Panc1 (cell line): ENCODE data around the gene SQOR. TPM values are rescaled to one million over a fixed set of nuclear protein-coding genes. Genes with fewer than 3 reads are reported as not detected.

Source experiments
- ATAC-seq: fragments of 200-7000 bp; cut with Tn5 transposase; 2 replicates; pipeline ENCODE4 v1.9.1; 2020; ENCODE audit warnings: mild to moderate bottlenecking, moderate library complexity
- BruUV-seq: library from RNA; stranded (reverse); fragments of 400-500 nt; replicated peaks from 2 replicates; lab custom pipeline; 2021; lab: Mats Ljungman, UMichigan
- CTCF ChIA-PET: fragments of 300-600 bp; sonication (Branson Sonifier 250); formaldehyde crosslinking; loops from one replicate; lab custom pipeline; 2022; ENCODE audit warnings: antibody characterized with exemption; lab: Charles Lee
- POLR2A ChIA-PET: fragments of 300-600 bp; sonication (Branson Sonifier 250); formaldehyde crosslinking; loops from one replicate; lab custom pipeline; 2022; ENCODE audit warnings: antibody characterized with exemption; lab: Charles Lee
- DNase-seq: peaks from one replicate; pipeline ENCODE4 v3.0.0-alpha.2; 2010; ENCODE audit warnings: low read depth, low spot score
- H3K27ac ChIP-seq: 2 replicates; pipeline ENCODE4 v1.5.1; 2011; ENCODE audit warnings: mild to moderate bottlenecking, low read length, inconsistent platforms
- H3K27me3 ChIP-seq: fragments of 200-500 bp; sonication (Bioruptor generic); 2 replicates; pipeline ENCODE4 v1.6.0; 2014; ENCODE audit warnings: low read length, inconsistent platforms; ENCODE audit not compliant: control insufficient read depth, insufficient read depth
- H3K36me3 ChIP-seq: fragments of 200-500 bp; sonication (Bioruptor generic); 2 replicates; pipeline ENCODE4 v1.5.1; 2014; ENCODE audit warnings: inconsistent platforms, mild to moderate bottlenecking, low read length, moderate library complexity; ENCODE audit not compliant: control insufficient read depth, insufficient read depth
- H3K4me1 ChIP-seq: 2 replicates; pipeline ENCODE4 v1.5.1; 2011; ENCODE audit warnings: inconsistent platforms, mild to moderate bottlenecking, low read length, moderate library complexity; ENCODE audit not compliant: control insufficient read depth, insufficient read depth
- H3K4me3 ChIP-seq, 2 experiments: 2 replicates each; pipeline ENCODE4 v1.5.1; 2011 to 2012; ENCODE audit warnings: low read depth in 2 of 2, low read length in 2 of 2, mild to moderate bottlenecking in 2 of 2, inconsistent platforms in 1 of 2, moderate library complexity in 1 of 2
- H3K9me3 ChIP-seq: fragments of 200-500 bp; sonication (Bioruptor generic); 2 replicates; pipeline ENCODE4 v1.5.1; 2014; ENCODE audit warnings: low read depth, mild to moderate bottlenecking, inconsistent platforms, low read length, moderate library complexity; ENCODE audit not compliant: control insufficient read depth, insufficient read depth
- POLR2AphosphoS5 ChIP-seq: IDR thresholded peaks from 2 replicates; pipeline ENCODE4 v1.6.1; 2012; ENCODE audit warnings: mild to moderate bottlenecking, low read depth, low read length, moderate library complexity
- SIN3A ChIP-seq: IDR thresholded peaks from 2 replicates; pipeline ENCODE4 v1.6.1; 2012; ENCODE audit warnings: low read depth, mild to moderate bottlenecking, low read length, moderate library complexity, borderline replicate concordance; ENCODE audit not compliant: insufficient read depth
- TCF7L2 ChIP-seq: IDR thresholded peaks from 2 replicates; pipeline ENCODE4 v1.6.1; 2011; ENCODE audit warnings: mild to moderate bottlenecking, low read depth, low read length, inconsistent platforms
- in situ Hi-C: cut with HindIII; loops from 2 replicates; pipeline ENCODE4 v1.10.0; 2016; ENCODE audit warnings: low sequenced_read_pairs, low pct_unique_long_range_greater_than_20kb
- intact Hi-C: fragments of 100-400 bp; cut with micrococcal nuclease; formaldehyde crosslinking; loops from one replicate; pipeline ENCODE4 v1.10.0; 2022; ENCODE audit not compliant: unreplicated experiment
- total RNA-seq: library from RNA; stranded (reverse); gene quantifications from one replicate; pipeline ENCODE4 v1.2.1, GENCODE V29; 2021; ENCODE audit not compliant: unreplicated experiment
- TF ChIP-seq, protein P1 (sequence below), 2 experiments: IDR thresholded peaks; 2 replicates each; pipeline ENCODE4 v1.6.1; 2011 to 2012; ENCODE audit warnings: low read depth in 2 of 2, control low read depth in 1 of 2, low read length in 1 of 2, mild to moderate bottlenecking in 1 of 2, moderate library complexity in 1 of 2; ENCODE audit not compliant: insufficient read depth in 1 of 2
- TF ChIP-seq, protein P2 (sequence below): fragments of 450-650 bp; IDR thresholded peaks from 2 replicates; pipeline ENCODE4 v1.5.1; 2017; ENCODE audit warnings: mild to moderate bottlenecking

Gene SQOR
- total RNA-seq, 1 experiment from 2014 or later: 62.2 TPM

DNA sequence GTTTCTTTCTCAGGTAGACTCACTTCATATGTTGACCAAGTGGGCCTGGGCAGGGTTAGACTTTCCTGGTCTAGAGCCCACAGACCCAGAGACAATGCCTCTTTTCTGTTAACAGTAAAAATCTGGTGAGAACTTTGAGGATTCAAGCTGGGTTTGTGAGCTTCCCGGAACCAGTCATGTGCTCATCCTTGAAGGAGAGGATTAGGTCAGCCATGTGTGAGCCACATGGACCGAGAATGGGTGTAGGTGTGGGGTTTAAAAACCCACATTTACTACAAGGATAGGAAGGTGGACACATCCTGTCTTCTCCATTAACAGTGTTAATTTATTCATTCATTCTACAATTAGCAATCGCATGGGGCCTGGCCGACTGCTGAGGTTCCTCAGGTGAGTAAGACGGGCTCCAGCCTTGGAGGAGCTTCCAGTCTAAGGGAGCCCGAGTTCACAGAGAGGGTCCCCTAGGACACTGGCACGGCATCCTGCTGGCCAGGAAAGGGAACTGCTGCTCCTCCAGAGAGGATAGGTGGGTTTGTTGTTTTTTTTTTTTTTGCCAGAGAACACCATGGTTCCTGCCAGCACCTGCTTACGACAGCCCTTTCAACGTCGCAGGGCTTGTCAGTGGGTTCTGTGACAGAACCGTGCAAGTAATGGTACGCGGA, 69.0 kb downstream of the SQOR start:
- in situ Hi-C loops (loop anchor here (10.0 kb wide), 1 partner anchor 591 kb away; no protein-coding TSS in a partner anchor), intact Hi-C loops (loop anchor here (2.0 kb wide), 1 partner anchor 87 kb away; no protein-coding TSS in a partner anchor)
- Histone ChIP-seq H3K27ac (peak overlapping the region; percentile 31), H3K9me3 (no peaks in the 10 kb centered on the region), H3K4me1 (no peaks in the 10 kb centered on the region), H3K36me3 (no peaks in the 10 kb centered on the region), H3K27me3 (no peaks in the 10 kb centered on the region), H3K4me3 (peak overlapping the region; percentile 78 to 94)
- ChIA-PET CTCF (no interaction called here), POLR2A (no interaction called here)
- ATAC-seq (peak; percentile 7; the same call in 1 of the 2 replicates), DNase-seq (no peak)
- no TSS peak for BruUV-seq
- TF ChIP-seq, protein P1, sequence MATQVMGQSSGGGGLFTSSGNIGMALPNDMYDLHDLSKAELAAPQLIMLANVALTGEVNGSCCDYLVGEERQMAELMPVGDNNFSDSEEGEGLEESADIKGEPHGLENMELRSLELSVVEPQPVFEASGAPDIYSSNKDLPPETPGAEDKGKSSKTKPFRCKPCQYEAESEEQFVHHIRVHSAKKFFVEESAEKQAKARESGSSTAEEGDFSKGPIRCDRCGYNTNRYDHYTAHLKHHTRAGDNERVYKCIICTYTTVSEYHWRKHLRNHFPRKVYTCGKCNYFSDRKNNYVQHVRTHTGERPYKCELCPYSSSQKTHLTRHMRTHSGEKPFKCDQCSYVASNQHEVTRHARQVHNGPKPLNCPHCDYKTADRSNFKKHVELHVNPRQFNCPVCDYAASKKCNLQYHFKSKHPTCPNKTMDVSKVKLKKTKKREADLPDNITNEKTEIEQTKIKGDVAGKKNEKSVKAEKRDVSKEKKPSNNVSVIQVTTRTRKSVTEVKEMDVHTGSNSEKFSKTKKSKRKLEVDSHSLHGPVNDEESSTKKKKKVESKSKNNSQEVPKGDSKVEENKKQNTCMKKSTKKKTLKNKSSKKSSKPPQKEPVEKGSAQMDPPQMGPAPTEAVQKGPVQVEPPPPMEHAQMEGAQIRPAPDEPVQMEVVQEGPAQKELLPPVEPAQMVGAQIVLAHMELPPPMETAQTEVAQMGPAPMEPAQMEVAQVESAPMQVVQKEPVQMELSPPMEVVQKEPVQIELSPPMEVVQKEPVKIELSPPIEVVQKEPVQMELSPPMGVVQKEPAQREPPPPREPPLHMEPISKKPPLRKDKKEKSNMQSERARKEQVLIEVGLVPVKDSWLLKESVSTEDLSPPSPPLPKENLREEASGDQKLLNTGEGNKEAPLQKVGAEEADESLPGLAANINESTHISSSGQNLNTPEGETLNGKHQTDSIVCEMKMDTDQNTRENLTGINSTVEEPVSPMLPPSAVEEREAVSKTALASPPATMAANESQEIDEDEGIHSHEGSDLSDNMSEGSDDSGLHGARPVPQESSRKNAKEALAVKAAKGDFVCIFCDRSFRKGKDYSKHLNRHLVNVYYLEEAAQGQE (IDR thresholded peaks at IDR 0.05; ENCODE audit: insufficient read depth in 1 of 2, low read depth in 2 of 2, low read length in 1 of 2): no peak
- TF ChIP-seq POLR2AphosphoS5 (no peak), SIN3A (no peak), TCF7L2 (no peak)
- TF ChIP-seq, protein P2, sequence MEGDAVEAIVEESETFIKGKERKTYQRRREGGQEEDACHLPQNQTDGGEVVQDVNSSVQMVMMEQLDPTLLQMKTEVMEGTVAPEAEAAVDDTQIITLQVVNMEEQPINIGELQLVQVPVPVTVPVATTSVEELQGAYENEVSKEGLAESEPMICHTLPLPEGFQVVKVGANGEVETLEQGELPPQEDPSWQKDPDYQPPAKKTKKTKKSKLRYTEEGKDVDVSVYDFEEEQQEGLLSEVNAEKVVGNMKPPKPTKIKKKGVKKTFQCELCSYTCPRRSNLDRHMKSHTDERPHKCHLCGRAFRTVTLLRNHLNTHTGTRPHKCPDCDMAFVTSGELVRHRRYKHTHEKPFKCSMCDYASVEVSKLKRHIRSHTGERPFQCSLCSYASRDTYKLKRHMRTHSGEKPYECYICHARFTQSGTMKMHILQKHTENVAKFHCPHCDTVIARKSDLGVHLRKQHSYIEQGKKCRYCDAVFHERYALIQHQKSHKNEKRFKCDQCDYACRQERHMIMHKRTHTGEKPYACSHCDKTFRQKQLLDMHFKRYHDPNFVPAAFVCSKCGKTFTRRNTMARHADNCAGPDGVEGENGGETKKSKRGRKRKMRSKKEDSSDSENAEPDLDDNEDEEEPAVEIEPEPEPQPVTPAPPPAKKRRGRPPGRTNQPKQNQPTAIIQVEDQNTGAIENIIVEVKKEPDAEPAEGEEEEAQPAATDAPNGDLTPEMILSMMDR: no peak; the same call in 1 of the 2 replicates

DNA sequence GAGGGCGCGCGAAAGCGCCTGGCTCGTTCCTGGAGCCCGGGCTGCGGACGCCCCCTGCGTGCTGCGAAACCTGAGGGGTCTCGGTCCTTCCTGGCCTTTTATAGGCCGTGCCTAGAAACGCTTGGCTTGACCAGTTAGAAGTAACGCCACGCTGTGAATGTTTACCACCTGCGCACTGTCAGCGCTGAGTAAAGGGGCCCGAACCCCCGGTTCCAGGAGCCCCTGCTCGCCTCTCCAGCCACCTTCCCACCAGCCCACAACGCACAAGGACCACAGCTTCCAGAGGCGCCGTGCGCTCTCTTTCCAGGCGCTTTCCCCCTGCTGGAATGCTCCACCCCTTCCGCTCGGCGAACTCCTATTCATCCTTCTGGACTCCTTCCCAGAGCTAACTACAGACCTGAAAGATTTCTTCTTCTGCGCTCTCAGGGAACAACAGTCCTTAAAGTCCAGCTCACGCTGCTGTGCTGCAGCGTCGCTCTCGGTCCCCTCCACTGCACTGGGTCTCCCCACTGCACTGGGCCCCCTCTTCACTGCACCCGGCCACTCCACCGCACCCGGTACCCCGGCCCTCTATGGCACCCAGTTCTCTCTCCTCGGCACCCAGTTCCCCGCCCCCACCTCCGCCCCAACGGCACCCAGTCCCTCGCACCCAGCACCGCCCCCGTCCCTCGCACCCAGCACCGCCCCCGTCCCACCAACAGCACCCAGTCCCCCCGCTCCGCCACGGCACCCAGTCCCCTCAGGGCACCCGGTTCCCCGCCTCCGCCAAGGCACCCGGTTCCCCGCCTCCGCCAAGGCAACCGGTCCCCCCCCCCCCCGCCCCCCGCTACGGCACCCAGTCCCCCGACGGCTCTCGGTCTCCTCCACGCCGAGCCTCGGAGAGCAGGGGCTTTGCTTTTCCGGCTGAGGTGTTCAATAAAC, 69.8 kb downstream of the SQOR start:
- ChIA-PET CTCF (interaction anchor here (1.7 kb wide), 1 partner anchor 86 kb away, joined by 6 read pairs; no protein-coding TSS in a partner anchor), POLR2A (no interaction called here)
- H3K9me3 ChIP-seq: no peaks in the 10 kb centered on the region
- no peaks in the 10 kb centered on the region for H3K4me1 ChIP-seq
- DNase-seq (peak; percentile 51), ATAC-seq (peak; percentile 92)
- no peaks in the 10 kb centered on the region for H3K27me3 ChIP-seq
- peak overlapping the region; percentile 95 for H3K27ac ChIP-seq
- peak overlapping the region; percentile 78 to 94 for H3K4me3 ChIP-seq
- in situ Hi-C loops (loop anchor here (10.0 kb wide), 1 partner anchor 590 kb away; no protein-coding TSS in a partner anchor), intact Hi-C loops (loop anchor here (2.0 kb wide), 1 partner anchor 86 kb away; no protein-coding TSS in a partner anchor)
- no peaks in the 10 kb centered on the region for H3K36me3 ChIP-seq
- no TSS peak for BruUV-seq
- TF ChIP-seq, protein P1 (IDR thresholded peaks at IDR 0.05; ENCODE audit: insufficient read depth in 1 of 2, low read depth in 2 of 2, low read length in 1 of 2): no peak
- TF ChIP-seq SIN3A: no peak
- TF ChIP-seq POLR2AphosphoS5: peak; percentile 77; the same call in 1 of the 2 replicates
- TF ChIP-seq TCF7L2: peak; percentile 31; the same call in 1 of the 2 replicates
